ENCODE measurements around the gene COASY. TPM values are rescaled to one million over a fixed set of nuclear protein-coding genes. Genes with fewer than 3 reads are reported as not detected.
"Not testable (repeated sequence)": the region's sequence is repeated elsewhere in the genome, so short reads cannot be mapped to it uniquely, and the experiment has no call there.

COASY gene
- total and polyA plus RNA-seq, 4 donors: 23.0 to 89.5 (median 38.6) TPM

- Histone ChIP-seq H3K9me3 (ENCODE audit: control insufficient read depth, low read length) (no peaks in the 10 kb centered on the region), H3K36me3 (ENCODE audit: control insufficient read depth in 1 of 2, insufficient read depth in 2 of 2, low read length in 1 of 2) (peaks cover 0 to 3% of the 10 kb centered on the region in 2 donors), H3K27ac (ENCODE audit: low read depth in 1 of 2, low read length in 2 of 2) (peak overlapping the region in 1 of 2 donors; percentile 55), H3K27me3 (ENCODE audit: control insufficient read depth in 1 of 2, insufficient read depth in 2 of 2, low read length in 1 of 2) (no peaks in the 10 kb centered on the region), H3K4me3 (ENCODE audit: low read length in 2 of 2) (peak overlapping the region; percentile 77 to 81), H3K4me1 (ENCODE audit: control insufficient read depth in 1 of 2, insufficient read depth in 2 of 2, low read length in 2 of 2) (no peaks in the 10 kb centered on the region)
- 1% methylated on average over 48 to 65 of the region's 65 CpGs for WGBS, 2 donors
- peak; percentile 93 to 96 for DNase-seq
- peak; percentile 77 for ATAC-seq (ENCODE audit: low FRiP score)
- intact Hi-C loops (cut with DNase I): loop anchor here in 1 of 2 donors (1.0 kb wide), 1 partner anchor 18 kb away; no protein-coding TSS in a partner anchor
These were observed 25.4 kb upstream of the COASY start for GRCh38 chr17:42536372-42537155.

GRCh38 chr17:42537156-42537805 lies 24.7 kb upstream of the COASY start:
- intact Hi-C loops (cut with DNase I): no loop called here
- no peak for DNase-seq
- H3K4me3 ChIP-seq (ENCODE audit: low read length in 2 of 2): peak overlapping the region in 1 of 2 donors; percentile 2

GRCh38 chr17:42537826-42538451 lies 24.0 kb upstream of the COASY start:
- Histone ChIP-seq H3K9me3 (ENCODE audit: control insufficient read depth, low read length) (no peaks in the 10 kb centered on the region), H3K36me3 (ENCODE audit: control insufficient read depth in 1 of 2, insufficient read depth in 2 of 2, low read length in 1 of 2) (peaks cover 0 to 4% of the 10 kb centered on the region in 2 donors), H3K4me1 (ENCODE audit: control insufficient read depth in 1 of 2, insufficient read depth in 2 of 2, low read length in 2 of 2) (no peaks in the 10 kb centered on the region), H3K4me3 (ENCODE audit: low read length in 2 of 2) (no peak overlapping the region), H3K27ac (ENCODE audit: low read depth in 1 of 2, low read length in 2 of 2) (no peak overlapping the region), H3K27me3 (ENCODE audit: control insufficient read depth in 1 of 2, insufficient read depth in 2 of 2, low read length in 1 of 2) (no peaks in the 10 kb centered on the region)
- intact Hi-C loops (cut with DNase I): no loop called here
- 94 to 100% methylated on average over 5 of the region's 5 CpGs for WGBS, 2 donors
- DNase-seq: no peak
- no peak for ATAC-seq (ENCODE audit: low FRiP score)

More at GRCh38 chr17:42537156-42537805, 24.7 kb upstream of the COASY start:
- no peaks in the 10 kb centered on the region for H3K4me1 ChIP-seq (ENCODE audit: control insufficient read depth in 1 of 2, insufficient read depth in 2 of 2, low read length in 2 of 2)
- no peaks in the 10 kb centered on the region for H3K9me3 ChIP-seq (ENCODE audit: control insufficient read depth, low read length)
- WGBS, 2 donors: 84% methylated on average over 30 to 31 of the region's 31 CpGs
- H3K27me3 ChIP-seq (ENCODE audit: control insufficient read depth in 1 of 2, insufficient read depth in 2 of 2, low read length in 1 of 2): no peaks in the 10 kb centered on the region
- ATAC-seq (ENCODE audit: low FRiP score): peak; percentile 1
- H3K27ac ChIP-seq (ENCODE audit: low read depth in 1 of 2, low read length in 2 of 2): peak overlapping the region in 1 of 2 donors; percentile 55
- H3K36me3 ChIP-seq (ENCODE audit: control insufficient read depth in 1 of 2, insufficient read depth in 2 of 2, low read length in 1 of 2): peaks cover 0 to 4% of the 10 kb centered on the region in 2 donors

GRCh38 chr17:42538482-42538881 lies 23.5 kb upstream of the COASY start:
- ATAC-seq (ENCODE audit: low FRiP score) (no peak), DNase-seq (no peak)
- intact Hi-C loops (cut with DNase I): no loop called here
- Histone ChIP-seq H3K4me1 (ENCODE audit: control insufficient read depth in 1 of 2, insufficient read depth in 2 of 2, low read length in 2 of 2) (no peaks in the 10 kb centered on the region), H3K36me3 (ENCODE audit: control insufficient read depth in 1 of 2, insufficient read depth in 2 of 2, low read length in 1 of 2) (peaks cover 0 to 4% of the 10 kb centered on the region in 2 donors), H3K9me3 (ENCODE audit: control insufficient read depth, low read length) (no peaks in the 10 kb centered on the region), H3K27ac (ENCODE audit: low read depth in 1 of 2, low read length in 2 of 2) (no peak overlapping the region), H3K27me3 (ENCODE audit: control insufficient read depth in 1 of 2, insufficient read depth in 2 of 2, low read length in 1 of 2) (no peaks in the 10 kb centered on the region), H3K4me3 (ENCODE audit: low read length in 2 of 2) (no peak overlapping the region)
- 94 to 96% methylated on average over 14 of the region's 14 CpGs for WGBS, 2 donors

DNA sequence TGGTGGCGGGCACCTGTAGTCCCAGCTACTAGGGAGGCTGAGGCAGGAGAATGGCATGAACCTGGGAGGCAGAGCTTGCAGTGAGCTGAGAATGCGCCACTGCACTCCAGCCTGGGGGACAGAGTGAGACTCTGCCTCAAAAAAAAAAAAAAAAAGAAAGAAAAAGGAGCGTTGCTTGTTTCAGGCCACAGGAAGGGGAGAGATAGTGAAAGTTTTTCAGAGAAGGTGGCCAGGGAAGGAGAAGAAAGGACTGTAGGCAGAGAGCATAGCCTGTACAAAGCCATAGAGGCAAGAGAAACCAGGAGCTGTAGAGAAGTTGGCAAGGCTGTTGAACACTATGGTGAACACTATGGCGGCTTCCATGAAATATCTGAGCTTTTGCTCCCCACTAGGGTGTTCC lies 21.4 kb upstream of the COASY start:
- H3K27ac ChIP-seq (ENCODE audit: low read depth in 1 of 2, low read length in 2 of 2); H3K9me3 ChIP-seq (ENCODE audit: control insufficient read depth, low read length); H3K36me3 ChIP-seq (ENCODE audit: control insufficient read depth in 1 of 2, insufficient read depth in 2 of 2, low read length in 1 of 2); intact Hi-C loops (cut with DNase I); H3K4me3 ChIP-seq (ENCODE audit: low read length in 2 of 2); ATAC-seq (ENCODE audit: low FRiP score); DNase-seq; H3K4me1 ChIP-seq (ENCODE audit: control insufficient read depth in 1 of 2, insufficient read depth in 2 of 2, low read length in 2 of 2); H3K27me3 ChIP-seq (ENCODE audit: control insufficient read depth in 1 of 2, insufficient read depth in 2 of 2, low read length in 1 of 2): not testable (repeated sequence)
- 87 to 98% methylated on average over 3 to 4 of the region's 4 CpGs for WGBS, 2 donors

DNA sequence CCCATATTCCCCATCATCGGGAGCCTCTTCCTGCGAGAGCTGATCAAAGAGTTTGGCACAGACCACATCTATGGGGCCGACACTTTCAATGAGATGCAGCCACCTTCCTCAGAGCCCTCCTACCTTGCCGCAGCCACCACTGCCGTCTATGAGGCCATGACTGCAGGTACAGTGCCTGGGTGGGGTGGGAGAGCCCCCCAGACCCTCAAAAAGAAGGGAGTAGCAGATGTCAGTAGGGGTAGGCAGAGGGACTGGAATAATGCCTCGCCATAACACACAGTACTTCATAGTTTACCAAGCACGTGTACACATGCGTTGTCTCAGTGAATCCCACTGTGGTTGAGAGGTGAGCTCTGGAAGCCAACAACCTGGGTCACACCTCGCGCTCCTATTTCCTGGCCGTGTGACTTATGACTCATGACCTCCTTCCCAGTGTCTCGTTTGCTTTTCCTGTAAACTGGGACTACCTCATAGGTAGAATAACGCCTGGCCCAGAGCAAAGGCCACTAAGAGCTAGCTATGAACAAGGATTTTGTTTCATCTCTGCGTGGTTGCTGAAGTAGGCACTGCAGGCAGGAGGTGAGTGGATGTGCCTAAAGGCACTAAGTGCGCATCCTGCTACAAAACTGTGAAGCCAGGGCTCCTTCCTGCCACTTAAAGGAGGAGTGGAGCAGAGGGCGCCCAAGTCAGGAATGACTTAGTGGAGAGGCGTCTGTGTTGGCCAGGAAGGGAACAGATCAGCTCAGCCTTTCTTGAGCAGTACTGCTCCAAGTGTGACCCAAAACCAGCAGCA lies 20.7 kb upstream of the COASY start:
- peaks cover 0 to 4% of the 10 kb centered on the region in 2 donors for H3K36me3 ChIP-seq (ENCODE audit: control insufficient read depth in 1 of 2, insufficient read depth in 2 of 2, low read length in 1 of 2)
- H3K27ac ChIP-seq (ENCODE audit: low read depth in 1 of 2, low read length in 2 of 2): no peak overlapping the region
- intact Hi-C loops (cut with DNase I): no loop called here
- no peak for DNase-seq
- no peaks in the 10 kb centered on the region for H3K4me1 ChIP-seq (ENCODE audit: control insufficient read depth in 1 of 2, insufficient read depth in 2 of 2, low read length in 2 of 2)
- H3K9me3 ChIP-seq (ENCODE audit: control insufficient read depth, low read length): no peaks in the 10 kb centered on the region
- 83 to 84% methylated on average over 17 of the region's 17 CpGs for WGBS, 2 donors
- no peak for ATAC-seq (ENCODE audit: low FRiP score)
- H3K4me3 ChIP-seq (ENCODE audit: low read length in 2 of 2): no peak overlapping the region
- no peaks in the 10 kb centered on the region for H3K27me3 ChIP-seq (ENCODE audit: control insufficient read depth in 1 of 2, insufficient read depth in 2 of 2, low read length in 1 of 2)

DNA sequence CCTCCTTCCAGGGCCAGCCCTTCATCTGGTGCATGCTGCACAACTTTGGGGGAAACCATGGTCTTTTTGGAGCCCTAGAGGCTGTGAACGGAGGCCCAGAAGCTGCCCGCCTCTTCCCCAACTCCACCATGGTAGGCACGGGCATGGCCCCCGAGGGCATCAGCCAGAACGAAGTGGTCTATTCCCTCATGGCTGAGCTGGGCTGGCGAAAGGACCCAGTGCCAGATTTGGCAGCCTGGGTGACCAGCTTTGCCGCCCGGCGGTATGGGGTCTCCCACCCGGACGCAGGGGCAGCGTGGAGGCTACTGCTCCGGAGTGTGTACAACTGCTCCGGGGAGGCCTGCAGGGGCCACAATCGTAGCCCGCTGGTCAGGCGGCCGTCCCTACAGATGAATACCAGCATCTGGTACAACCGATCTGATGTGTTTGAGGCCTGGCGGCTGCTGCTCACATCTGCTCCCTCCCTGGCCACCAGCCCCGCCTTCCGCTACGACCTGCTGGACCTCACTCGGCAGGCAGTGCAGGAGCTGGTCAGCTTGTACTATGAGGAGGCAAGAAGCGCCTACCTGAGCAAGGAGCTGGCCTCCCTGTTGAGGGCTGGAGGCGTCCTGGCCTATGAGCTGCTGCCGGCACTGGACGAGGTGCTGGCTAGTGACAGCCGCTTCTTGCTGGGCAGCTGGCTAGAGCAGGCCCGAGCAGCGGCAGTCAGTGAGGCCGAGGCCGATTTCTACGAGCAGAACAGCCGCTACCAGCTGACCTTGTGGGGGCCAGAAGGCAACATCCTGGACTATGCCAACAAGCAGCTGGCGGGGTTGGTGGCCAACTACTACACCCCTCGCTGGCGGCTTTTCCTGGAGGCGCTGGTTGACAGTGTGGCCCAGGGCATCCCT lies 18.5 kb upstream of the COASY start:
- no peaks in the 10 kb centered on the region for H3K27me3 ChIP-seq (ENCODE audit: control insufficient read depth in 1 of 2, insufficient read depth in 2 of 2, low read length in 1 of 2)
- intact Hi-C loops (cut with DNase I): no loop called here
- no peak overlapping the region for H3K4me3 ChIP-seq (ENCODE audit: low read length in 2 of 2)
- 91 to 93% methylated on average over 39 of the region's 39 CpGs for WGBS, 2 donors
- DNase-seq: no peak
- H3K4me1 ChIP-seq (ENCODE audit: control insufficient read depth in 1 of 2, insufficient read depth in 2 of 2, low read length in 2 of 2): no peaks in the 10 kb centered on the region
- no peaks in the 10 kb centered on the region for H3K9me3 ChIP-seq (ENCODE audit: control insufficient read depth, low read length)
- peaks cover 0 to 4% of the 10 kb centered on the region in 2 donors for H3K36me3 ChIP-seq (ENCODE audit: control insufficient read depth in 1 of 2, insufficient read depth in 2 of 2, low read length in 1 of 2)
- H3K27ac ChIP-seq (ENCODE audit: low read depth in 1 of 2, low read length in 2 of 2): no peak overlapping the region
- no peak for ATAC-seq (ENCODE audit: low FRiP score)

All from aorta (tissue), 5 donors.